ENCODE data around the gene RAB17. TPM values are rescaled to one million over a fixed set of nuclear protein-coding genes. Genes with fewer than 3 reads are reported as not detected.
A peak's percentile ranks its signal among the peaks of the same experiment; 100 is the strongest.

Gene RAB17
- total and polyA plus RNA-seq, 2 of the 4 experiments (the other 2 are of a cell fraction), result 0.41 TPM; not detected in 1

GRCh38 chr2:237604391-237604790 lies 13.9 kb upstream of the RAB17 start:
- Histone ChIP-seq H3K23ac (ENCODE audit: low read depth, low read length) (no peak overlapping the region), H4K5ac (ENCODE audit: low read depth, low read length) (0 out of 2 replicates have a peak overlapping the region, but pooled peaks have one; percentile 20), H2BK20ac (ENCODE audit: low read depth, low read length) (peak overlapping the region; percentile 55; the same call in 1 of the 2 replicates), H3K27ac (ENCODE audit: insufficient read depth, low read length) (no peak overlapping the region), H3K14ac (replicated peaks; ENCODE audit: low read depth, low read length) (0 out of 2 replicates have a peak overlapping the region, but pooled peaks have one; percentile 21), H3K9me3 (ENCODE audit: control insufficient read depth, insufficient read depth, low read length) (no peaks in the 10 kb centered on the region), H3K79me1 (ENCODE audit: low read depth in 1 of 2, low read length in 2 of 2) (no peaks in the 10 kb centered on the region), H2AK9ac (replicated peaks; ENCODE audit: low read depth, low read length, poor library complexity) (peak overlapping the region; percentile 22), H3K4me3 (ENCODE audit: insufficient read depth, low read depth, low read length) (no peak overlapping the region), H2BK120ac (ENCODE audit: low read depth, low read length) (peak overlapping the region; percentile 72; the same call in 1 of the 2 replicates), H2BK15ac (ENCODE audit: low read depth, low read length) (no peak overlapping the region; the same call in 2 of the 3 replicates), H3K4me2 (ENCODE audit: low read depth, low read length) (no peak overlapping the region), H3K27me3 (ENCODE audit: control insufficient read depth, insufficient read depth, low read length) (no peaks in the 10 kb centered on the region), H3K18ac (ENCODE audit: low read depth, low read length) (peak overlapping the region; percentile 33; the same call in 1 of the 2 replicates), H3K56ac (ENCODE audit: extremely low read depth, insufficient read depth, low read length) (no peak overlapping the region), H2AK5ac (ENCODE audit: low read depth, low read length) (peak overlapping the region; percentile 93), H3K4ac (ENCODE audit: low read depth, low read length) (peak overlapping the region; percentile 65), H4K20me1 (ENCODE audit: insufficient read depth, low read length) (no peaks in the 10 kb centered on the region), H4K91ac (ENCODE audit: insufficient read depth, low read depth, low read length) (0 out of 2 replicates have a peak overlapping the region, but pooled peaks have one; percentile 15), H3K36me3 (ENCODE audit: control insufficient read depth, insufficient read depth, low read length) (no peaks in the 10 kb centered on the region), H2AFZ (replicated peaks; ENCODE audit: low read length, poor library complexity) (peak overlapping the region; percentile 53), H3K9me1 (ENCODE audit: insufficient read depth, low read length) (peaks cover 9% of the 10 kb centered on the region; the same call in 1 of the 2 replicates), H4K8ac (ENCODE audit: low read depth in 2 of 2, low read length in 2 of 2) (peak overlapping the region in 1 of 2 experiments; percentile 54; a peak in 2 of 4 replicates), H3K4me1 (ENCODE audit: control insufficient read depth, insufficient read depth, low read length) (peaks cover 7% of the 10 kb centered on the region), H2BK5ac (ENCODE audit: low read depth, low read length, poor library complexity, severe bottlenecking) (no peak overlapping the region), H3K9ac (ENCODE audit: low read depth, low read length) (no peak overlapping the region)
- ChIA-PET CTCF (interaction anchor here (1.0 kb wide), 2 partner anchors 23 to 83 kb away, joined by 4 read pairs; no protein-coding TSS in a partner anchor), POLR2A (ENCODE audit: unreplicated experiment) (interaction anchor here (0.6 kb wide), 1 partner anchor 39 kb away, joined by 7 read pairs; no protein-coding TSS in a partner anchor)
- intact Hi-C loops (cut with micrococcal nuclease) (loop anchor here (5.0 kb wide), 1 partner anchor 138 kb away; no protein-coding TSS in a partner anchor), dilution Hi-C loops (cut with HindIII; ENCODE audit: low sequenced_read_pairs, unreplicated experiment) (no loop called here), in situ Hi-C loops (cut with MboI; ENCODE audit: low sequenced_read_pairs) (no loop called here)
- ATAC-seq (ENCODE audit: low read depth) (no peak), DNase-seq (no peak)
- WGBS, 2 experiments (ENCODE audit: extremely low coverage in 2 of 2, insufficient read length in 1 of 2), result 100% methylated on average over 1 of the region's 11 CpGs; no CpG with 5 or more reads in 1 of the 2 experiments
- BruUV-seq (replicated peaks), result no TSS peak
- TF ChIP-seq MAZ (IDR thresholded peaks at IDR 0.05; ENCODE audit: borderline replicate concordance, low read depth, low read length) (no peak), SMC3 (IDR thresholded peaks at IDR 0.05; ENCODE audit: low read depth, low read length) (no peak), FOS (IDR thresholded peaks at IDR 0.05; ENCODE audit: low read depth, low read length) (no peak), RAD21 (IDR thresholded peaks at IDR 0.05; ENCODE audit: low read length) (no peak), CHD1 (IDR thresholded peaks at IDR 0.05; ENCODE audit: low read depth, low read length) (no peak), RFX5 (IDR thresholded peaks at IDR 0.05; ENCODE audit: low read depth, low read length) (no peak), NFE2L2 (IDR thresholded peaks at IDR 0.05; ENCODE audit: low read depth, low read length) (no peak), CEBPB (IDR thresholded peaks at IDR 0.05; ENCODE audit: low read depth, low read length) (no peak), MAFK (IDR thresholded peaks at IDR 0.05; ENCODE audit: low read depth, low read length) (no peak), MXI1 (IDR thresholded peaks at IDR 0.05; ENCODE audit: borderline replicate concordance, low read depth, low read length) (no peak)
- TF ChIP-seq, protein P1, sequence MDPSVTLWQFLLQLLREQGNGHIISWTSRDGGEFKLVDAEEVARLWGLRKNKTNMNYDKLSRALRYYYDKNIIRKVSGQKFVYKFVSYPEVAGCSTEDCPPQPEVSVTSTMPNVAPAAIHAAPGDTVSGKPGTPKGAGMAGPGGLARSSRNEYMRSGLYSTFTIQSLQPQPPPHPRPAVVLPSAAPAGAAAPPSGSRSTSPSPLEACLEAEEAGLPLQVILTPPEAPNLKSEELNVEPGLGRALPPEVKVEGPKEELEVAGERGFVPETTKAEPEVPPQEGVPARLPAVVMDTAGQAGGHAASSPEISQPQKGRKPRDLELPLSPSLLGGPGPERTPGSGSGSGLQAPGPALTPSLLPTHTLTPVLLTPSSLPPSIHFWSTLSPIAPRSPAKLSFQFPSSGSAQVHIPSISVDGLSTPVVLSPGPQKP (IDR thresholded peaks at IDR 0.05; ENCODE audit: borderline replicate concordance, low read depth, low read length), result no peak

Data from IMR-90 (cell line).